GM13976 (cell line): ENCODE results near the gene CCER1.

Source experiments
- DNase-seq: peaks from one replicate; pipeline ENCODE4 v3.0.0; 2012; ENCODE audit warnings: low spot score
- CTCF ChIP-seq: IDR thresholded peaks from 2 replicates; pipeline ENCODE4 v1.5.1; 2012; ENCODE audit warnings: borderline replicate concordance, mild to moderate bottlenecking; ENCODE audit not compliant: insufficient read depth; ENCODE audit errors: extremely low read depth, missing control alignments, control extremely low read depth
- in situ Hi-C: fragments of 300-500 bp; cut with MboI; formaldehyde crosslinking; loops from one replicate; pipeline ENCODE4 v1.12.0; 2022; ENCODE audit warnings: low sequenced_read_pairs, mixed read lengths, inconsistent platforms; ENCODE audit not compliant: unreplicated experiment

Gene CCER1

GRCh38 chr12:90954428-90954827 is 548 bp downstream of the CCER1 start:
- no peak for DNase-seq
- TF ChIP-seq CTCF: no peak
- in situ Hi-C loops: loop anchor here (25.0 kb wide), 1 partner anchor 358 kb away; no protein-coding TSS in a partner anchor

- no peak for TF ChIP-seq CTCF
- in situ Hi-C loops: loop anchor here (25.0 kb wide), 1 partner anchor 358 kb away; no protein-coding TSS in a partner anchor
- DNase-seq: no peak
Measured at GRCh38 chr12:90953956-90954421, 987 bp downstream of the CCER1 start.

- TF ChIP-seq CTCF: no peak
- no peak for DNase-seq
- in situ Hi-C loops: loop anchor here (25.0 kb wide), 1 partner anchor 361 kb away; no protein-coding TSS in a partner anchor
Measured at GRCh38 chr12:90951432-90952105, 3.4 kb downstream of the CCER1 start.

- DNase-seq: no peak
- TF ChIP-seq CTCF: no peak
- in situ Hi-C loops: no loop called here
Measured at GRCh38 chr12:90947869-90948268, 7.1 kb downstream of the CCER1 start.

- in situ Hi-C loops: no loop called here
- no peak for DNase-seq
- peak; percentile 45 for TF ChIP-seq CTCF
Measured at GRCh38 chr12:90945070-90945649, 9.8 kb downstream of the CCER1 start.

- in situ Hi-C loops: no loop called here
- DNase-seq: no peak
- TF ChIP-seq CTCF: no peak
Measured at GRCh38 chr12:90943255-90943654, 11.7 kb downstream of the CCER1 start.
